Psoas muscle (tissue), 8 donors: ENCODE measurements around the gene LRRC2. TPM values are rescaled to one million over a fixed set of nuclear protein-coding genes. Genes with fewer than 3 reads are reported as not detected.
"Not testable (repeated sequence)": the region's sequence is repeated elsewhere in the genome, so short reads cannot be mapped to it uniquely, and the experiment has no call there.

ENCODE experiments used
- ATAC-seq, 4 donors: fragments of 200-7000 bp; cut with Tn5 transposase; one replicate each; pipeline ENCODE4 v1.9.1; 2020; ENCODE audit warnings: moderate library complexity in 3 of 4, mild to moderate bottlenecking in 2 of 4
- DNase-seq, 2 donors: peaks; one replicate each; pipeline ENCODE4 v3.0.0-alpha.2; 2020
- H3K27ac ChIP-seq: fragments of 200-600 bp; one replicate; pipeline ENCODE4 v1.8.0; 2022
- H3K27me3 ChIP-seq, 3 donors: fragments of 200-600 bp in 1 of 3; one replicate each; pipeline versions ENCODE4 v1.6.1 to v1.8.0; 2013 to 2022; ENCODE audit warnings: low read length in 2 of 3, mild to moderate bottlenecking in 2 of 3, moderate library complexity in 1 of 3; ENCODE audit not compliant: insufficient read depth in 3 of 3
- H3K36me3 ChIP-seq, 2 donors: fragments of 200-600 bp in 1 of 2; one replicate each; pipeline versions ENCODE4 v1.6.1 to v1.8.0; 2013 to 2022; ENCODE audit warnings: low read depth in 1 of 2, mild to moderate bottlenecking in 1 of 2, moderate library complexity in 1 of 2; ENCODE audit not compliant: insufficient read depth in 1 of 2
- H3K4me1 ChIP-seq: fragments of 200-600 bp; one replicate; pipeline ENCODE4 v1.8.0; 2022
- H3K4me3 ChIP-seq: fragments of 200-600 bp; one replicate; pipeline ENCODE4 v1.8.0; 2022; ENCODE audit warnings: mild to moderate bottlenecking
- H3K9me3 ChIP-seq: fragments of 200-600 bp; one replicate; pipeline ENCODE4 v1.8.0; 2022
- CTCF ChIP-seq: fragments of 200-600 bp; IDR thresholded peaks from one replicate; pipeline ENCODE4 v1.8.0; 2022; ENCODE audit warnings: antibody characterized with exemption
- WGBS, 3 donors: extraction: QIAGEN DNeasy Blood & Tissue Kit; methylation state at CpG; one replicate each; pipeline versions ENCODE4 v1.1.6 to v1.1.7; 2013; 5-methylcytosine and 5-hydroxymethylcytosine counted together
- intact Hi-C, 2 donors: fragments of 100-400 bp; cut with DNase I; formaldehyde crosslinking; loops; one replicate each; pipeline versions ENCODE4 v1.11.0 to v1.14.2; 2022
- polyA plus RNA-seq, 3 donors: library from polyadenylated mRNA; stranded (reverse); fragments of 200-250 nt; gene quantifications; one replicate each; pipeline ENCODE4 v1.2.3, GENCODE V29; 2013
- total RNA-seq, 4 donors: library from RNA; stranded (reverse); fragmentation: NEBNext Ultra II Directional in 2 of 4; extraction: Animal tissue kit (Norgen Biotek cat#: 25700) in 2 of 4; gene quantifications; one replicate each; pipeline versions ENCODE4 v1.2.1 to v1.2.4, GENCODE V29; 2021 to 2023
- donor health status: healthy with polysubstance abuse.
- donor health status: DM: no; HTN: no; CAD: no; lungs with moderate emphysema.
- donor health status: Bipolar disorder and iron deficiency.
- donor health status: healthy.
- donor health status: DM: yes; HTN: yes; CAD: no.
- donor health status: DM: no; HTN: no; CAD: no.
- donor health status: DM: no; HTN: no; CAD: no.
- donor health status: DM: yes; HTN: yes; CAD: no.

LRRC2 gene
- total and polyA plus RNA-seq, 7 donors, result 8.3 to 160 (median 65.1) TPM

DNA sequence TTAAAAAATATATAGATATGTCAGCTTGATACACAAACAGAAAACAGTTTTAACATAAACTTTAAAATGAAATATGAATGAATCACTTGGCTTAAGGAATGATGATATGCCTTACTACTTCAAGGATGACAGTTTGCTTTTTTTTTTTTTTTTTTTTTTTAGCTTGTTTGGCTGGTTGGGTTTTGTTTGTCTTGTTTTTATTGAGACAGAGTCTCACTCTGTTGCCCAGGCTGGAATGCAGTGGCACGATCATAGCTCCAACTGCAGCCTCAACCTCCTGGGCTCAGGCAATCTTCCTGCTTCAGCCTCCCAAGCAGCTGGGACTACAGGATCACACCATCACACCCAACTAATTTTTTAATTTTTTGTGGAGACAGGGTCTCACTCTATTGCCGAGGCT lies 14.5 kb downstream of the LRRC2 start:
- Histone ChIP-seq H3K27ac (peak overlapping the region; percentile 46), H3K4me1 (peaks cover 33% of the 10 kb centered on the region), H3K9me3 (no peaks in the 10 kb centered on the region), H3K27me3 (no peaks in the 10 kb centered on the region), H3K4me3 (no peak overlapping the region), H3K36me3 (peaks cover 0 to 33% of the 10 kb centered on the region in 2 donors)
- ATAC-seq (no peak), DNase-seq (no peak)
- no peak for TF ChIP-seq CTCF
- intact Hi-C loops, result no loop called here
- 55 to 81% (median 65%) methylated on average over 2 of the region's 2 CpGs for WGBS, 3 donors

DNA sequence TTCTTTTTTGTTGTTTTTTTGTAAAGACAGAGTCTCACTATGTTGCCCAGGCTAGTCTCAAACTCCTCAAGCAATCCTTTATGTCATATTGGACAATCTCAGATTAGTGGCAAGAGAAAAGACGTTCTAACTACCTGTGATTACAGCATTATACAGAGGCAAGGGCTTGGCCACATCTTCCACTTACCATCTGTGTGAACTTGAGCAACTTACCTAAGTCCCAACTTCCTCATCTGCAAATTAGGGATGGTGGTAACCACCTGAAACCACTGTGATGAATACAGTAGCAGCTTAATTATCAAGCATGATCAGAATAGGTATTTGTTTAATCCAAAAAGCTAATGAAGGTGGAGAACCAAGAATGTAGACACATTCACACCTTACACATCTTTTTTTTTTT lies 16.1 kb downstream of the LRRC2 start:
- 66 to 83% (median 71%) methylated on average over 1 of the region's 1 CpG for WGBS, 3 donors
- Histone ChIP-seq H3K36me3 (peaks cover 0 to 49% of the 10 kb centered on the region in 2 donors), H3K4me3 (no peak overlapping the region), H3K9me3 (no peaks in the 10 kb centered on the region), H3K27ac (peak overlapping the region; percentile 34), H3K4me1 (peaks cover 33% of the 10 kb centered on the region), H3K27me3 (no peaks in the 10 kb centered on the region)
- DNase-seq (no peak), ATAC-seq (no peak)
- TF ChIP-seq CTCF, result no peak
- intact Hi-C loops, result loop anchor here in 1 of 2 donors (5.0 kb wide), 1 partner anchor 48 kb away; no protein-coding TSS in a partner anchor

- Histone ChIP-seq H3K27me3 (no peaks in the 10 kb centered on the region), H3K4me3 (no peak overlapping the region), H3K36me3 (peaks cover 0 to 54% of the 10 kb centered on the region in 2 donors), H3K9me3 (no peaks in the 10 kb centered on the region), H3K4me1 (peaks cover 33% of the 10 kb centered on the region), H3K27ac (peak overlapping the region; percentile 34)
- intact Hi-C loops, result loop anchor here in 1 of 2 donors (5.0 kb wide), 1 partner anchor 47 kb away; no protein-coding TSS in a partner anchor
- 64 to 73% (median 67%) methylated on average over 4 of the region's 4 CpGs for WGBS, 3 donors
- DNase-seq (no peak), ATAC-seq (no peak)
- no peak for TF ChIP-seq CTCF
These were observed 16.6 kb downstream of the LRRC2 start for GRCh38 chr3:46549408-46549904.

- peak overlapping the region; percentile 34 for H3K27ac ChIP-seq
- peak in 1 of 4 donors; percentile 35 for ATAC-seq
- not testable (repeated sequence) for H3K9me3 ChIP-seq, H3K4me3 ChIP-seq, DNase-seq, H3K27me3 ChIP-seq
- intact Hi-C loops, result loop anchor here in 1 of 2 donors (5.0 kb wide), 1 partner anchor 46 kb away; no protein-coding TSS in a partner anchor
- peaks cover 33% of the 10 kb centered on the region for H3K4me1 ChIP-seq
- WGBS, 3 donors, result 61 to 89% (median 61%) methylated on average over 3 of the region's 3 CpGs
- H3K36me3 ChIP-seq, result peaks cover 0 to 62% of the 10 kb centered on the region in 2 donors
These were observed 17.5 kb downstream of the LRRC2 start for GRCh38 chr3:46548611-46549010.

DNA sequence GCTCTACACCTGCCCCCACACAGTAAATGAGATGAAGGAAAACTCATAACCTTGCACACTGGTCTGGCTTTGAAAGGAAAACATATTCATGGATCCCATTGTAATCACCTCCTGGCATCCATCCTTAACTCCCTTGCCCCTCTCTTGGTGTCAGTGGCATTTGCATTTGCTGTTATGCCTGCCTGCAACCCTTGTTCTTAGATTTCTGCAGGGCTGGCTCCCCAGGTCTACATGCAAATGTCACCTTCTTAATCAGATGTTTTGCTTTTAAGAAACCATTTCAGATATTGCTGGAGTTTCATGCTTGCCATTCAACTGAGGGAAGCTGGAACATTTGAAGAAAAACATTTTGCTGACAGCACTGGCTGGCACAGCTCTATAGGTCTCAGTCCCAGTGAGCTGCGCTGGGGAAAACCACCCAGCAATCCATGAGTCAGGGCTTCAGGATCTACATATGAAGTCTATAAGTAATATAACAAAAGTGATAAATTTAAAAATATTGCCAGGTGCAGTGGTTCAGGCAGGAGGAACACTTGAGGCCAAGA lies 19.1 kb downstream of the LRRC2 start:
- intact Hi-C loops, result loop anchor here in 1 of 2 donors (5.0 kb wide), 1 partner anchor 45 kb away; no protein-coding TSS in a partner anchor
- H3K9me3 ChIP-seq, result no peaks in the 10 kb centered on the region
- no peak for DNase-seq
- peaks cover 0 to 76% of the 10 kb centered on the region in 2 donors for H3K36me3 ChIP-seq
- no peaks in the 10 kb centered on the region for H3K27me3 ChIP-seq
- 42 to 83% (median 61%) methylated on average over 1 of the region's 1 CpG for WGBS, 3 donors
- ATAC-seq, result no peak
- no peak overlapping the region for H3K4me3 ChIP-seq
- no peak for TF ChIP-seq CTCF
- peak overlapping the region; percentile 34 for H3K27ac ChIP-seq
- H3K4me1 ChIP-seq, result peaks cover 33% of the 10 kb centered on the region
